Heart right ventricle (tissue), 16 donors: ENCODE results near the gene ADAT1. TPM values are rescaled to one million over a fixed set of nuclear protein-coding genes. Genes with fewer than 3 reads are reported as not detected.

Experiments
- ATAC-seq, 8 donors: fragments of 200-7000 bp; cut with Tn5 transposase; one replicate each; pipeline ENCODE4 v1.9.1; 2020; ENCODE audit warnings: mild to moderate bottlenecking in 8 of 8, moderate library complexity in 8 of 8, moderate number of reproducible peaks in 1 of 8
- DNase-seq, 2 donors: peaks; one replicate each; pipeline ENCODE4 v3.0.0-alpha.2; 2020
- H3K27ac ChIP-seq, 10 donors: fragments of 200-600 bp; sonication (generic) in 2 of 10; one replicate each; pipeline versions ENCODE4 v1.5.0 to v1.8.0; 2020 to 2022; ENCODE audit warnings: mild to moderate bottlenecking in 3 of 10
- H3K27me3 ChIP-seq, 7 donors: fragments of 200-600 bp; one replicate each; pipeline ENCODE4 v1.8.0; 2021 to 2022; ENCODE audit warnings: mild to moderate bottlenecking in 2 of 7
- H3K36me3 ChIP-seq, 9 donors: fragments of 200-600 bp; sonication (generic) in 1 of 9; one replicate each; pipeline versions ENCODE4 v1.5.0 to v1.8.0; 2020 to 2022; ENCODE audit warnings: mild to moderate bottlenecking in 2 of 9
- H3K4me1 ChIP-seq, 9 donors: fragments of 200-600 bp; sonication (generic) in 1 of 9; one replicate each; pipeline versions ENCODE4 v1.5.0 to v1.8.0; 2020 to 2022; ENCODE audit warnings: mild to moderate bottlenecking in 4 of 9
- H3K4me3 ChIP-seq, 10 donors: fragments of 200-600 bp; sonication (generic) in 2 of 10; one replicate each; pipeline versions ENCODE4 v1.5.0 to v1.8.0; 2020 to 2022; ENCODE audit warnings: mild to moderate bottlenecking in 7 of 10, moderate library complexity in 2 of 10
- H3K9me3 ChIP-seq, 11 donors: fragments of 200-600 bp in 10 of 11; sonication (generic) in 2 of 11; one replicate each; pipeline versions ENCODE4 v1.5.0 to v1.8.0; 2013 to 2022; ENCODE audit warnings: mild to moderate bottlenecking in 2 of 11, control low read depth in 1 of 11, moderate library complexity in 1 of 11
- WGBS, 2 donors: extraction: QIAGEN DNeasy Blood & Tissue Kit; methylation state at CpG; one replicate each; pipeline ENCODE4 v1.1.7; 2013; ENCODE audit warnings: inconsistent platforms in 1 of 2; 5-methylcytosine and 5-hydroxymethylcytosine counted together
- intact Hi-C, 10 donors: fragments of 100-400 bp; cut with DNase I; formaldehyde crosslinking; loops; one replicate each; pipeline versions ENCODE4 v1.11.1 to v1.14.2; 2022
- long read RNA-seq, 3 donors: library from polyadenylated mRNA; unstranded; transcript quantifications; one replicate each; pipeline ENCODE4 v2.0.0, GENCODE V29; 2020 to 2021
- polyA plus RNA-seq, 2 donors: library from polyadenylated mRNA; stranded (reverse); fragments of 200-250 nt; gene quantifications; one replicate each; pipeline ENCODE4 v1.2.3, GENCODE V29; 2013
- total RNA-seq, 10 donors: library from RNA; stranded (reverse); fragmentation: NEBNext Ultra II Directional in 3 of 10; extraction: Animal tissue kit (Norgen Biotek cat#: 25700) in 3 of 10; gene quantifications; one replicate each; pipeline versions ENCODE4 v1.2.1 to v1.2.4, GENCODE V29; 2021 to 2023
- TF ChIP-seq, protein P1 (sequence below), 9 donors: fragments of 200-600 bp; sonication (generic) in 2 of 9; IDR thresholded peaks; one replicate each; pipeline versions ENCODE4 v1.5.0 to v1.8.0; 2021 to 2022; ENCODE audit warnings: antibody characterized with exemption in 9 of 9, mild to moderate bottlenecking in 5 of 9, moderate library complexity in 1 of 9
- donor health status: Arrhythmogenic right ventricular cardiomyopathy.
- donor health status: ischemic (EF 13 %, LVEDD 7.1; RV severe dilation, severe dysfunction).
- donor health status: healthy with polysubstance abuse.
- donor health status: DM: no; HTN: yes; CAD: no.
- donor health status: DM: no; HTN: no; CAD: no.
- donor health status: ischemic (EF 25% LVEDD 6.9; RV normal size, moderate dysfunction).
- donor health status: ischemic (EF 25% LVEDD 5.7; RV mildly dilated, moderate dysfunction).
- donor health status: healthy.
- donor health status: DM: yes; HTN: yes; CAD: no.
- donor health status: Ischemic cardiomyopathy.
- donor health status: ischemic (EF 35%, LVEDD 5.7; RV mildly dilated, moderate dysfunction).
- donor health status: nonischemic (EF 11% LVEDD 7.7; RV severe dilation, severe dysfunction).
- donor health status: DM: yes; HTN: yes; CAD: no.
- donor health status: PGD.
- donor health status: ischemic (EF 29% LVEDD 5.4; RV normal size, mild dysfunction).
- donor health status: nonischemic (EF 23%, LVEDD 6.1; RV moderate dilation, normal function).

ADAT1 gene, protein sequence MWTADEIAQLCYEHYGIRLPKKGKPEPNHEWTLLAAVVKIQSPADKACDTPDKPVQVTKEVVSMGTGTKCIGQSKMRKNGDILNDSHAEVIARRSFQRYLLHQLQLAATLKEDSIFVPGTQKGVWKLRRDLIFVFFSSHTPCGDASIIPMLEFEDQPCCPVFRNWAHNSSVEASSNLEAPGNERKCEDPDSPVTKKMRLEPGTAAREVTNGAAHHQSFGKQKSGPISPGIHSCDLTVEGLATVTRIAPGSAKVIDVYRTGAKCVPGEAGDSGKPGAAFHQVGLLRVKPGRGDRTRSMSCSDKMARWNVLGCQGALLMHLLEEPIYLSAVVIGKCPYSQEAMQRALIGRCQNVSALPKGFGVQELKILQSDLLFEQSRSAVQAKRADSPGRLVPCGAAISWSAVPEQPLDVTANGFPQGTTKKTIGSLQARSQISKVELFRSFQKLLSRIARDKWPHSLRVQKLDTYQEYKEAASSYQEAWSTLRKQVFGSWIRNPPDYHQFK
- total RNA-seq (10 to 100 TPM; 14.3 to 30.6 (median 23.3) TPM), polyA plus RNA-seq (1 to 10 TPM; 6.1 to 7.9 TPM)
- long read RNA-seq, donor 1, transcript ADAT1-201 (11 exons, 1,869 nt): major isoform, 6 of 19 reads
- long read RNA-seq, donor 1, partial matches to known transcripts: 10 of 19 reads
- long read RNA-seq, donor 1, other reads (novel, unspliced or antisense): 2 of 19 reads
- long read RNA-seq, donor 2, transcript ADAT1-201 (11 exons, 1,869 nt): major isoform, 9 of 20 reads
- long read RNA-seq, donor 2, partial matches to known transcripts: 9 of 20 reads
- long read RNA-seq, donor 2, other reads (novel, unspliced or antisense): 2 of 20 reads
- long read RNA-seq, donor 3, transcript ADAT1-201 (11 exons, 1,869 nt): major isoform, 7 of 17 reads
- long read RNA-seq, donor 3, partial matches to known transcripts: 8 of 17 reads
- long read RNA-seq, donor 3, other reads (novel, unspliced or antisense): 2 of 17 reads

DNA sequence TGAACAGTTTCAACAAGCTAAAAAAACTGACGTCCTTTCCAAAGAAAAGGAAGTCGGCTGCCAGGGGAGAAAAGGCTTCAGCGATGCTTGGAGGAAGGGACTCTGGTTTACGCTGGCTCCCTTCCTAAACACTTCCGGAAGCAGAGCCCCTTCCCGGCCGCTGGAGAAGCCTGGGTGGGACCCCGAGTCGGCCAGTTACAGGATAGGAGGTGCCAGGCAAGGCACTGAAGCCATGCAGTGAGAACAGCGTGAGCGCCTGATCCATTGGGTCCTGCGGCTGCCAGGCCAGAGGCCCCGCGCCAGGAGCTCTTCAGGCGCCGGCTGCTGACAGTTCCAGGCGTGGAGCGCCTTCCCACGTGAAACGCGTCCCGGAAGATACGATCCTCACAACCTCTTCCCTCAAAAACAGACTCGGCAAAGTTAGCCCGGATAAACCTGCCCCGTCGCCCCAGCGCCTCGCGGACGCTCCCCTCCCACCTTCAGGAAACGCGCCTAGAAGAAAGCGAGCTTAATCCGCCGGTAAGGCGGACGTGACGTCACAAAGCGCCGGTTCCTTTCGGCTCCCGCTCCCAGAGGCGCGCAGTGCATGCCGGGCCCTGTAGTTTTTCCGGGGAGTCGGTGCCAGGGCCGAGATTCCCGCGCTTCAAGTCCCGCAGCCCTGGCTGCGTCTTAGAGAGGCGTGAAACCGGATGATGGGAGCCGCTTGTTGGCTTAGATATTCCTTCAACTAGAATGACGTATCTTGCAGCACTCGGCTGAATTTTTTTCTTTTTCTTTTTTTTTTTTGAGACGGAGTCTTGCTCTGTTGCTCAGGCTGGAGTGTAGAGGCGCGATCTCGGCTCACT is at the start of gene ADAT1:
ADAT1 (minus strand) TSS at position 521 of the 845 bp plus-strand sequence. CDS start 2,482 bp downstream, outside the sequence.
- Histone ChIP-seq H3K9me3 (no peaks in the 10 kb centered on the region), H3K27ac (peak within 1 kb of the TSS; percentile 53 to 98 (median 92)), H3K36me3 (peaks cover 0 to 55% (median 18%) of the 10 kb centered on the region in 9 donors), H3K4me1 (peaks cover 0 to 39% (median 24%) of the 10 kb centered on the region in 9 donors), H3K4me3 (peak within 1 kb of the TSS; percentile 57 to 90 (median 72)), H3K27me3 (no peaks in the 10 kb centered on the region)
- TF ChIP-seq, protein P1, sequence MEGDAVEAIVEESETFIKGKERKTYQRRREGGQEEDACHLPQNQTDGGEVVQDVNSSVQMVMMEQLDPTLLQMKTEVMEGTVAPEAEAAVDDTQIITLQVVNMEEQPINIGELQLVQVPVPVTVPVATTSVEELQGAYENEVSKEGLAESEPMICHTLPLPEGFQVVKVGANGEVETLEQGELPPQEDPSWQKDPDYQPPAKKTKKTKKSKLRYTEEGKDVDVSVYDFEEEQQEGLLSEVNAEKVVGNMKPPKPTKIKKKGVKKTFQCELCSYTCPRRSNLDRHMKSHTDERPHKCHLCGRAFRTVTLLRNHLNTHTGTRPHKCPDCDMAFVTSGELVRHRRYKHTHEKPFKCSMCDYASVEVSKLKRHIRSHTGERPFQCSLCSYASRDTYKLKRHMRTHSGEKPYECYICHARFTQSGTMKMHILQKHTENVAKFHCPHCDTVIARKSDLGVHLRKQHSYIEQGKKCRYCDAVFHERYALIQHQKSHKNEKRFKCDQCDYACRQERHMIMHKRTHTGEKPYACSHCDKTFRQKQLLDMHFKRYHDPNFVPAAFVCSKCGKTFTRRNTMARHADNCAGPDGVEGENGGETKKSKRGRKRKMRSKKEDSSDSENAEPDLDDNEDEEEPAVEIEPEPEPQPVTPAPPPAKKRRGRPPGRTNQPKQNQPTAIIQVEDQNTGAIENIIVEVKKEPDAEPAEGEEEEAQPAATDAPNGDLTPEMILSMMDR (IDR thresholded peaks at IDR 0.05): peak in 1 of 9 donors; percentile 15
- 0 to 1% methylated on average over 62 of the region's 62 CpGs for WGBS, 2 donors
- ATAC-seq: peak; percentile 97 to 99 (median 98)
- intact Hi-C loops: loop anchor here in 9 of 10 donors (1.0 to 10.0 kb wide), 14 partner anchors 24 to 158 kb away; partner anchors contain the start of genes GABARAPL2 (in 5 of the 9), TMEM231 (in 2 of the 9), KARS1 (in 1 of the 9) and TERF2IP (in 1 of the 9)
- DNase-seq: peak; percentile 97 to 98

DNA sequence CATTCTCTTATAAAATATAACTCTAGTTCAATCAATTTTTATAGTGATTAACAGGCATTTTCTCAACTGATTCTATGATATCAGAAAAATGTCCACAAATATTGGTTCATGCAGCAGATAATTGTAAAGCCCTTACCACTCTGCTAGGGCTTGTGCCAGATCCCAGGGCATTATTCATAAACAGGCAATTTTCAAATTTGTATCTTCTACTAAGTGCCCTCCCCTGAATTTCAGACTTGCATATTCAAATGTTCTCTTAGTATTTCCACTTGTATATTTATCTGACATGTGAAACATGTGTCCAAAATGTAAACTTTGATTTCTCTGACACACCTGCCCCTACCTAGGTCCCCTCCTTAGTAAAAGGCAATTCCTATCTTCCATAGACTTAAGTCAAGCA is 44.4 kb upstream of the ADAT1 start:
- no peak for DNase-seq
- peaks cover 0 to 1% (median 0%) of the 10 kb centered on the region in 9 donors for H3K4me1 ChIP-seq

DNA sequence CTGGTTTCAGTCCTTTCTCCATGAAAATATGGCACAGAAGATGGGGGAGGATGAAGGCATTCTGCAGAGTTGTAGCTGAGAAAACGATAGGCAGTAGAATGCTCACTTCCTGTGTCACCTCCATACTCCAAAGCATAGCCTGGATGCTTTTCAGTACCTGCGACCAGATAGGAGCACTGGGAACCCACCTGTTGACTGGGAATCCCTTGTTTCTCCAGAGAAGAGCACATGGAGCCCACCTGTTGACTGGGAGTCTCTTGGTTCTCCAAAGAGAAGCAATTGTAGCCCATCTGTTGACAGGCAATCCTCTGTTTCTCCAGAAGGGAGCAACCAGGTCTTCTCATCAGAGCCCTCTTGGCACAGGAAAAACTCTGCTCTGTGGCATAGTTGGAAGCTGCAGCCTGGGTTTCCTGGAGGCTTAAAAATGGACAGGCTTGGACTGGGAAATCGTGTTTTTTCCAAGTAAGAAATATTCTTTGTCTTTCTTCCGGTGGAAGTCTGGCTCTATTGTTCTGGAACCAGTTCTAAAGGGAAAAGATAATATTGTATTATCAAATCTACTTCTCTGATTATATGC is 37.7 kb upstream of the ADAT1 start:
- peak overlapping the region in 2 of 10 donors; percentile 33 for H3K27ac ChIP-seq
- ATAC-seq (peak in 3 of 8 donors; percentile 25 to 52 (median 32)), DNase-seq (no peak)
- intact Hi-C loops: loop anchor here in 2 of 10 donors (5.0 to 10.0 kb wide), 2 partner anchors 101 to 104 kb away; no protein-coding TSS in a partner anchor
- H3K4me3 ChIP-seq: no peak overlapping the region
- H3K4me1 ChIP-seq: peaks cover 0 to 32% (median 13%) of the 10 kb centered on the region in 9 donors
- 48 to 71% methylated on average over 4 of the region's 4 CpGs for WGBS, 2 donors
- H3K36me3 ChIP-seq: peaks cover 0 to 63% (median 33%) of the 10 kb centered on the region in 9 donors
- no peaks in the 10 kb centered on the region for H3K9me3 ChIP-seq
- no peaks in the 10 kb centered on the region for H3K27me3 ChIP-seq
- TF ChIP-seq, protein P1 (IDR thresholded peaks at IDR 0.05): no peak

More for the DNA sequence above, 44.4 kb upstream of the ADAT1 start:
- no peak overlapping the region for H3K27ac ChIP-seq
- no peaks in the 10 kb centered on the region for H3K9me3 ChIP-seq
- intact Hi-C loops: loop anchor here in 1 of 10 donors (10.0 kb wide), 1 partner anchor 97 kb away; no protein-coding TSS in a partner anchor
- no peaks in the 10 kb centered on the region for H3K27me3 ChIP-seq
- peaks cover 0 to 1% (median 0%) of the 10 kb centered on the region in 9 donors for H3K36me3 ChIP-seq
- no peak overlapping the region for H3K4me3 ChIP-seq
- no peak for ATAC-seq
- TF ChIP-seq, protein P1 (IDR thresholded peaks at IDR 0.05): no peak
